Activated CD4-positive, CD25-positive, alpha-beta regulatory T cell (primary cell): ENCODE results near the gene FAM216B.
"Not testable (repeated sequence)": the region's sequence is repeated elsewhere in the genome, so short reads cannot be mapped to it uniquely, and the experiment has no call there.

Experiments used
- DNase-seq, 4 experiments: peaks; one replicate each; lab custom pipeline; 2025; lab: John Stamatoyannopoulos, UW

The FAM216B gene

GRCh38 chr13:42786715-42787114 lies 5.3 kb downstream of the FAM216B start:
- no peak for DNase-seq

- no peak for DNase-seq
These were observed 7.2 kb downstream of the FAM216B start for GRCh38 chr13:42788601-42789000.

GRCh38 chr13:42792154-42792553 lies 10.8 kb downstream of the FAM216B start:
- no peak for DNase-seq

- DNase-seq = no peak
These were observed 13.3 kb downstream of the FAM216B start for GRCh38 chr13:42794577-42795275.

- no peak for DNase-seq
These were observed 14.3 kb downstream of the FAM216B start for GRCh38 chr13:42795666-42796065.

GRCh38 chr13:42796747-42797356 lies 15.5 kb downstream of the FAM216B start:
- DNase-seq = no peak

- no peak for DNase-seq
These were observed 16.7 kb downstream of the FAM216B start for GRCh38 chr13:42798118-42798517.

- DNase-seq = no peak
These were observed 18.8 kb downstream of the FAM216B start for GRCh38 chr13:42800109-42800643.

- DNase-seq = no peak
These were observed 22.3 kb downstream of the FAM216B start for GRCh38 chr13:42803563-42804204.

- DNase-seq = no peak
These were observed 23.0 kb downstream of the FAM216B start for GRCh38 chr13:42804244-42804874.

- DNase-seq = no peak
These were observed 25.9 kb downstream of the FAM216B start for GRCh38 chr13:42807241-42807640.

GRCh38 chr13:42807866-42808265 lies 26.5 kb downstream of the FAM216B start:
- DNase-seq = no peak

- DNase-seq = no peak
These were observed 27.1 kb downstream of the FAM216B start for GRCh38 chr13:42808341-42808940.

GRCh38 chr13:42812316-42812715 lies 30.9 kb downstream of the FAM216B start:
- DNase-seq = no peak

GRCh38 chr13:42814868-42815267 lies 33.5 kb downstream of the FAM216B start:
- no peak for DNase-seq

- DNase-seq = no peak
These were observed 34.3 kb downstream of the FAM216B start for GRCh38 chr13:42815681-42816080.

GRCh38 chr13:42816538-42816937 lies 35.2 kb downstream of the FAM216B start:
- DNase-seq = no peak

- not testable (repeated sequence) for DNase-seq
These were observed 38.3 kb downstream of the FAM216B start for GRCh38 chr13:42819687-42820086.

- DNase-seq = no peak
These were observed 39.1 kb downstream of the FAM216B start for GRCh38 chr13:42820451-42820850.

GRCh38 chr13:42821437-42821836 lies 40.1 kb downstream of the FAM216B start:
- no peak for DNase-seq

GRCh38 chr13:42832341-42833096 lies 51.1 kb downstream of the FAM216B start:
- no peak for DNase-seq
